ENCODE data around the gene EIF5.
A peak's percentile ranks its signal among the peaks of the same experiment; 100 is the strongest.

The EIF5 gene

GRCh38 chr14:103333754-103334643, at the start of gene EIF5:
Gene EIF5, plus strand, starts transcription at chr14:103334237. Its CDS starts 1,624 bp downstream, at chr14:103335861.
- peak; percentile 99 for DNase-seq (ENCODE audit: low spot score)

GRCh38 chr14:103284574-103285467, 49.2 kb upstream of the EIF5 start:
- no peak for DNase-seq (ENCODE audit: low spot score)

- DNase-seq (ENCODE audit: low spot score): no peak
These were observed 47.6 kb upstream of the EIF5 start for GRCh38 chr14:103286460-103286859.

- DNase-seq (ENCODE audit: low spot score): no peak
These were observed 46.8 kb upstream of the EIF5 start for GRCh38 chr14:103286968-103287850.

GRCh38 chr14:103288076-103288766, 45.8 kb upstream of the EIF5 start:
- DNase-seq (ENCODE audit: low spot score): no peak

- DNase-seq (ENCODE audit: low spot score): no peak
These were observed 44.0 kb upstream of the EIF5 start for GRCh38 chr14:103290056-103290455.

GRCh38 chr14:103290494-103290893, 43.5 kb upstream of the EIF5 start:
- DNase-seq (ENCODE audit: low spot score): no peak

- DNase-seq (ENCODE audit: low spot score): no peak
These were observed 43.1 kb upstream of the EIF5 start for GRCh38 chr14:103290961-103291360.

GRCh38 chr14:103292426-103293374, 41.3 kb upstream of the EIF5 start:
- DNase-seq (ENCODE audit: low spot score): peak; percentile 54

- no peak for DNase-seq (ENCODE audit: low spot score)
These were observed 40.6 kb upstream of the EIF5 start for GRCh38 chr14:103293465-103293864.

GRCh38 chr14:103294091-103294490, 39.9 kb upstream of the EIF5 start:
- DNase-seq (ENCODE audit: low spot score): no peak

- peak; percentile 33 for DNase-seq (ENCODE audit: low spot score)
These were observed 38.0 kb upstream of the EIF5 start for GRCh38 chr14:103296007-103296406.

GRCh38 chr14:103296987-103297386, 37.0 kb upstream of the EIF5 start:
- DNase-seq (ENCODE audit: low spot score): no peak

- no peak for DNase-seq (ENCODE audit: low spot score)
These were observed 35.4 kb upstream of the EIF5 start for GRCh38 chr14:103298620-103299019.

GRCh38 chr14:103301512-103302354, 32.3 kb upstream of the EIF5 start:
- peak; percentile 47 for DNase-seq (ENCODE audit: low spot score)

GRCh38 chr14:103302966-103303365, 31.1 kb upstream of the EIF5 start:
- DNase-seq (ENCODE audit: low spot score): no peak

GRCh38 chr14:103304706-103305105, 29.3 kb upstream of the EIF5 start:
- DNase-seq (ENCODE audit: low spot score): no peak

GRCh38 chr14:103308717-103309616, 25.1 kb upstream of the EIF5 start:
- no peak for DNase-seq (ENCODE audit: low spot score)
